Measurements from ENCODE around the gene CD52. TPM values are rescaled to one million over a fixed set of nuclear protein-coding genes. Genes with fewer than 3 reads are reported as not detected.
"Not testable (repeated sequence)": the region's sequence is repeated elsewhere in the genome, so short reads cannot be mapped to it uniquely, and the experiment has no call there.

CD52 gene
- total RNA-seq, 1 donor from 2014 or later = 27.1 TPM

GRCh38 chr1:26329380-26329779, 11.6 kb downstream of the CD52 start:
- DNase-seq (ENCODE audit: low spot score) = not testable (repeated sequence)

GRCh38 chr1:26330276-26330675, 12.5 kb downstream of the CD52 start:
- no peak for DNase-seq (ENCODE audit: low spot score)

- not testable (repeated sequence) for DNase-seq (ENCODE audit: low spot score)
Observed at GRCh38 chr1:26333312-26333711, 15.6 kb downstream of the CD52 start.

- DNase-seq (ENCODE audit: low spot score) = no peak
Observed at GRCh38 chr1:26335774-26336476, 18.2 kb downstream of the CD52 start.

GRCh38 chr1:26336477-26337205, 18.9 kb downstream of the CD52 start:
- no peak for DNase-seq (ENCODE audit: low spot score)

GRCh38 chr1:26337206-26337535, 19.4 kb downstream of the CD52 start:
- no peak for DNase-seq (ENCODE audit: low spot score)

- no peak for DNase-seq (ENCODE audit: low spot score)
Observed at GRCh38 chr1:26337625-26338024, 19.9 kb downstream of the CD52 start.

- no peak for DNase-seq (ENCODE audit: low spot score)
Observed at GRCh38 chr1:26338670-26339069, 20.9 kb downstream of the CD52 start.

GRCh38 chr1:26340047-26340481, 22.3 kb downstream of the CD52 start:
- no peak for DNase-seq (ENCODE audit: low spot score)

GRCh38 chr1:26344147-26344920, 26.6 kb downstream of the CD52 start:
- no peak for DNase-seq (ENCODE audit: low spot score)

- DNase-seq (ENCODE audit: low spot score) = no peak
Observed at GRCh38 chr1:26345718-26346117, 28.0 kb downstream of the CD52 start.

- DNase-seq (ENCODE audit: low spot score) = no peak
Observed at GRCh38 chr1:26346274-26347033, 28.7 kb downstream of the CD52 start.

- no peak for DNase-seq (ENCODE audit: low spot score)
Observed at GRCh38 chr1:26349188-26349876, 31.6 kb downstream of the CD52 start.

GRCh38 chr1:26349877-26350244, 32.1 kb downstream of the CD52 start:
- DNase-seq (ENCODE audit: low spot score) = no peak

GRCh38 chr1:26350343-26350700, 32.6 kb downstream of the CD52 start:
- no peak for DNase-seq (ENCODE audit: low spot score)

- no peak for DNase-seq (ENCODE audit: low spot score)
Observed at GRCh38 chr1:26350701-26351589, 33.2 kb downstream of the CD52 start.

GRCh38 chr1:26351590-26352337, 34.0 kb downstream of the CD52 start:
- DNase-seq (ENCODE audit: low spot score) = no peak

- no peak for DNase-seq (ENCODE audit: low spot score)
Observed at GRCh38 chr1:26352338-26352679, 34.6 kb downstream of the CD52 start.

GRCh38 chr1:26353210-26353859, 35.6 kb downstream of the CD52 start:
- DNase-seq (ENCODE audit: low spot score) = no peak
